22Rv1 (cell line): ENCODE measurements around the gene PTCH1.

Source experiments
- H3K27ac ChIP-seq: fragments of 450-650 bp; 2 replicates; pipeline ENCODE4 v1.5.1; 2017
- ZFX ChIP-seq: fragments of 450-650 bp; IDR thresholded peaks from 2 replicates; pipeline ENCODE4 v1.6.1; 2017; ENCODE audit warnings: antibody characterized with exemption, borderline replicate concordance
- TF ChIP-seq, protein P1 (sequence below): fragments of 450-650 bp; IDR thresholded peaks from 2 replicates; pipeline ENCODE4 v1.5.1; 2017; ENCODE audit warnings: mild to moderate bottlenecking

Gene PTCH1

GRCh38 chr9:95446984-95447383, 69.8 kb downstream of the PTCH1 start:
- TF ChIP-seq ZFX: no peak
- TF ChIP-seq, protein P1, sequence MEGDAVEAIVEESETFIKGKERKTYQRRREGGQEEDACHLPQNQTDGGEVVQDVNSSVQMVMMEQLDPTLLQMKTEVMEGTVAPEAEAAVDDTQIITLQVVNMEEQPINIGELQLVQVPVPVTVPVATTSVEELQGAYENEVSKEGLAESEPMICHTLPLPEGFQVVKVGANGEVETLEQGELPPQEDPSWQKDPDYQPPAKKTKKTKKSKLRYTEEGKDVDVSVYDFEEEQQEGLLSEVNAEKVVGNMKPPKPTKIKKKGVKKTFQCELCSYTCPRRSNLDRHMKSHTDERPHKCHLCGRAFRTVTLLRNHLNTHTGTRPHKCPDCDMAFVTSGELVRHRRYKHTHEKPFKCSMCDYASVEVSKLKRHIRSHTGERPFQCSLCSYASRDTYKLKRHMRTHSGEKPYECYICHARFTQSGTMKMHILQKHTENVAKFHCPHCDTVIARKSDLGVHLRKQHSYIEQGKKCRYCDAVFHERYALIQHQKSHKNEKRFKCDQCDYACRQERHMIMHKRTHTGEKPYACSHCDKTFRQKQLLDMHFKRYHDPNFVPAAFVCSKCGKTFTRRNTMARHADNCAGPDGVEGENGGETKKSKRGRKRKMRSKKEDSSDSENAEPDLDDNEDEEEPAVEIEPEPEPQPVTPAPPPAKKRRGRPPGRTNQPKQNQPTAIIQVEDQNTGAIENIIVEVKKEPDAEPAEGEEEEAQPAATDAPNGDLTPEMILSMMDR: no peak
- no peak overlapping the region for H3K27ac ChIP-seq

GRCh38 chr9:95446259-95446658, 70.5 kb downstream of the PTCH1 start:
- TF ChIP-seq ZFX: no peak
- TF ChIP-seq, protein P1: no peak
- H3K27ac ChIP-seq: no peak overlapping the region

DNA sequence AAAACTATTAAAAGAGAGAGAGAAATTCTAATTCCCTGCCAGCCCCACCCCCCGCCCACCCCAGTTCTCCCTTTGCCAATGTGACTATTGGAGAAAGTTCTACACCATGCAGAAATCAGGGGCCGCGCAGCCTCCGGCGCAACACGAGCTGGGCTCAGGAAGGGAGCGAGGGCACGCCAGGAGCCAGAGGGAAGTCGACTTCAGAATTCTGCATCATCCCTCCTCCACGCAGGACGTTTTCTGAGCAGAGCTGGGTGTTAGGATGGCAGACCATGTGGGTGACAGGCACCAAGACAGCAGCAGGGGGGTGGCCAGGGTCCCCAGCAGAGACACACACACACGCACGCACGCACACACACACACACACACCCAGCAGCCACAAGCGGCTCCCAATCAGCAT, 72.6 kb downstream of the PTCH1 start:
- TF ChIP-seq, protein P1: no peak
- TF ChIP-seq ZFX: no peak
- H3K27ac ChIP-seq: no peak overlapping the region

DNA sequence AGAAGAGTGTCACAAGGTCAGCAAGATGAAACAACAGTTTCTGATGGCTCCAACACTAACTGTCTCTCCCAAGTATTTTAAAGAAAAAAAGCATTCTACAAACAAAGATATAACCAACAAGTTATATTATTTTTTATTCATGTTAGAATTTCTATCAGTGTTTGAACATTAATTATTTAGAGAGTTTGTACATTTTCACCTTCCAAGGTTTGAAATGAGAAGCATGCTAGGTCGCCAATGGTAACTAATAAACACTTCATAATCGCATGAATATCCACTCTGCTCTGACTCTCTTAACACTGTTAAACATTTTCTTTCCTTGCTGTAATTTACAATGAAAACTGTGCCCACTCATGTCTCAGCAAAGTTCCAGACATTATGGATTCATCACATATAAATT, 73.5 kb downstream of the PTCH1 start:
- peak overlapping the region; percentile 2; the same call in 1 of the 2 replicates for H3K27ac ChIP-seq
- no peak for TF ChIP-seq ZFX
- TF ChIP-seq, protein P1: no peak

DNA sequence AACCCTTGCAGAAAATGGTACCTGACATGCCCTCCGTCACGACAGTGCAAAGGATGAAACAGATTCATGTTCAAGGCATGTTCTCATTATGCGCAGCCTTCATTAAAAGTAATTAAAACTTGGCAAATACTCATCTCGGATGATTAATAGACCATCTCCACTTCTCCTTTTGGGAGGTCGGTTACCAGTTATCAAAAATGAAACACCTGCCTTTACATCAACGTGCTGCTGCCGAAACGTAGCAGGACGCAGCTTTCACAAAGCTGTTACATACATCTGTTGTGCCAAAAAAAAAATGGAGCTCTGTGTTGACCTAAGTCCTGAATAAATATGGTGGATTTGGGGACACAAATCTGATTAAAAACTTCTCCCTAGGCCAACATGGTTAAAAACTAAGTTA, 75.7 kb downstream of the PTCH1 start:
- H3K27ac ChIP-seq: no peak overlapping the region
- TF ChIP-seq ZFX: no peak
- TF ChIP-seq, protein P1: no peak

GRCh38 chr9:95440447-95440846, 76.3 kb downstream of the PTCH1 start:
- no peak overlapping the region for H3K27ac ChIP-seq
- TF ChIP-seq, protein P1: no peak
- no peak for TF ChIP-seq ZFX

GRCh38 chr9:95438561-95439357, 78.0 kb downstream of the PTCH1 start:
- TF ChIP-seq, protein P1: no peak
- TF ChIP-seq ZFX: no peak
- no peak overlapping the region for H3K27ac ChIP-seq
